ENCODE data around the gene RSBN1L. TPM values are rescaled to one million over a fixed set of nuclear protein-coding genes. Genes with fewer than 3 reads are reported as not detected.

Gene RSBN1L
- total and polyA plus RNA-seq, 2 of the 8 experiments (the other 6 are each of a cell fraction or from before 2014, with no cell fraction given), result 4.1 to 22.1 TPM

DNA sequence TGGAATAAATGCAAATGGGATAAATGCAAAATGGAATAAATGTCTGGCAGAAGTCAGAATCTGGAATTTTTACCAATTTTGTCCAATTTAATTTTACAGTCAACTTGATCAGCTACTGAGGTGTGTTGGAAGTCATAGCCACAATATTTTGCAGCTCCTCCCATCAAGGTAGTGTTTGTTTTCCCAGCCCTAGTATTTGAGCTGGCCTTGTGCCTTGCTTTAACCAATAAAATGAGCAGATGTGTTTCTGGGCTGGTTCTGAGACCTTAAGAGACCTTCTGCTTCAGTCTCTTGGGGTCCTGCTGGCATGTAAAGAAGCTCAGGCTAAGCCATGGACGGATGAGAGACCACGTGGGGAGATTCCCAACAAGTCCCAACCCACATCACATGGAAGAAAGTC, 42.7 kb upstream of the RSBN1L start (continued):
- TF ChIP-seq, protein P1, sequence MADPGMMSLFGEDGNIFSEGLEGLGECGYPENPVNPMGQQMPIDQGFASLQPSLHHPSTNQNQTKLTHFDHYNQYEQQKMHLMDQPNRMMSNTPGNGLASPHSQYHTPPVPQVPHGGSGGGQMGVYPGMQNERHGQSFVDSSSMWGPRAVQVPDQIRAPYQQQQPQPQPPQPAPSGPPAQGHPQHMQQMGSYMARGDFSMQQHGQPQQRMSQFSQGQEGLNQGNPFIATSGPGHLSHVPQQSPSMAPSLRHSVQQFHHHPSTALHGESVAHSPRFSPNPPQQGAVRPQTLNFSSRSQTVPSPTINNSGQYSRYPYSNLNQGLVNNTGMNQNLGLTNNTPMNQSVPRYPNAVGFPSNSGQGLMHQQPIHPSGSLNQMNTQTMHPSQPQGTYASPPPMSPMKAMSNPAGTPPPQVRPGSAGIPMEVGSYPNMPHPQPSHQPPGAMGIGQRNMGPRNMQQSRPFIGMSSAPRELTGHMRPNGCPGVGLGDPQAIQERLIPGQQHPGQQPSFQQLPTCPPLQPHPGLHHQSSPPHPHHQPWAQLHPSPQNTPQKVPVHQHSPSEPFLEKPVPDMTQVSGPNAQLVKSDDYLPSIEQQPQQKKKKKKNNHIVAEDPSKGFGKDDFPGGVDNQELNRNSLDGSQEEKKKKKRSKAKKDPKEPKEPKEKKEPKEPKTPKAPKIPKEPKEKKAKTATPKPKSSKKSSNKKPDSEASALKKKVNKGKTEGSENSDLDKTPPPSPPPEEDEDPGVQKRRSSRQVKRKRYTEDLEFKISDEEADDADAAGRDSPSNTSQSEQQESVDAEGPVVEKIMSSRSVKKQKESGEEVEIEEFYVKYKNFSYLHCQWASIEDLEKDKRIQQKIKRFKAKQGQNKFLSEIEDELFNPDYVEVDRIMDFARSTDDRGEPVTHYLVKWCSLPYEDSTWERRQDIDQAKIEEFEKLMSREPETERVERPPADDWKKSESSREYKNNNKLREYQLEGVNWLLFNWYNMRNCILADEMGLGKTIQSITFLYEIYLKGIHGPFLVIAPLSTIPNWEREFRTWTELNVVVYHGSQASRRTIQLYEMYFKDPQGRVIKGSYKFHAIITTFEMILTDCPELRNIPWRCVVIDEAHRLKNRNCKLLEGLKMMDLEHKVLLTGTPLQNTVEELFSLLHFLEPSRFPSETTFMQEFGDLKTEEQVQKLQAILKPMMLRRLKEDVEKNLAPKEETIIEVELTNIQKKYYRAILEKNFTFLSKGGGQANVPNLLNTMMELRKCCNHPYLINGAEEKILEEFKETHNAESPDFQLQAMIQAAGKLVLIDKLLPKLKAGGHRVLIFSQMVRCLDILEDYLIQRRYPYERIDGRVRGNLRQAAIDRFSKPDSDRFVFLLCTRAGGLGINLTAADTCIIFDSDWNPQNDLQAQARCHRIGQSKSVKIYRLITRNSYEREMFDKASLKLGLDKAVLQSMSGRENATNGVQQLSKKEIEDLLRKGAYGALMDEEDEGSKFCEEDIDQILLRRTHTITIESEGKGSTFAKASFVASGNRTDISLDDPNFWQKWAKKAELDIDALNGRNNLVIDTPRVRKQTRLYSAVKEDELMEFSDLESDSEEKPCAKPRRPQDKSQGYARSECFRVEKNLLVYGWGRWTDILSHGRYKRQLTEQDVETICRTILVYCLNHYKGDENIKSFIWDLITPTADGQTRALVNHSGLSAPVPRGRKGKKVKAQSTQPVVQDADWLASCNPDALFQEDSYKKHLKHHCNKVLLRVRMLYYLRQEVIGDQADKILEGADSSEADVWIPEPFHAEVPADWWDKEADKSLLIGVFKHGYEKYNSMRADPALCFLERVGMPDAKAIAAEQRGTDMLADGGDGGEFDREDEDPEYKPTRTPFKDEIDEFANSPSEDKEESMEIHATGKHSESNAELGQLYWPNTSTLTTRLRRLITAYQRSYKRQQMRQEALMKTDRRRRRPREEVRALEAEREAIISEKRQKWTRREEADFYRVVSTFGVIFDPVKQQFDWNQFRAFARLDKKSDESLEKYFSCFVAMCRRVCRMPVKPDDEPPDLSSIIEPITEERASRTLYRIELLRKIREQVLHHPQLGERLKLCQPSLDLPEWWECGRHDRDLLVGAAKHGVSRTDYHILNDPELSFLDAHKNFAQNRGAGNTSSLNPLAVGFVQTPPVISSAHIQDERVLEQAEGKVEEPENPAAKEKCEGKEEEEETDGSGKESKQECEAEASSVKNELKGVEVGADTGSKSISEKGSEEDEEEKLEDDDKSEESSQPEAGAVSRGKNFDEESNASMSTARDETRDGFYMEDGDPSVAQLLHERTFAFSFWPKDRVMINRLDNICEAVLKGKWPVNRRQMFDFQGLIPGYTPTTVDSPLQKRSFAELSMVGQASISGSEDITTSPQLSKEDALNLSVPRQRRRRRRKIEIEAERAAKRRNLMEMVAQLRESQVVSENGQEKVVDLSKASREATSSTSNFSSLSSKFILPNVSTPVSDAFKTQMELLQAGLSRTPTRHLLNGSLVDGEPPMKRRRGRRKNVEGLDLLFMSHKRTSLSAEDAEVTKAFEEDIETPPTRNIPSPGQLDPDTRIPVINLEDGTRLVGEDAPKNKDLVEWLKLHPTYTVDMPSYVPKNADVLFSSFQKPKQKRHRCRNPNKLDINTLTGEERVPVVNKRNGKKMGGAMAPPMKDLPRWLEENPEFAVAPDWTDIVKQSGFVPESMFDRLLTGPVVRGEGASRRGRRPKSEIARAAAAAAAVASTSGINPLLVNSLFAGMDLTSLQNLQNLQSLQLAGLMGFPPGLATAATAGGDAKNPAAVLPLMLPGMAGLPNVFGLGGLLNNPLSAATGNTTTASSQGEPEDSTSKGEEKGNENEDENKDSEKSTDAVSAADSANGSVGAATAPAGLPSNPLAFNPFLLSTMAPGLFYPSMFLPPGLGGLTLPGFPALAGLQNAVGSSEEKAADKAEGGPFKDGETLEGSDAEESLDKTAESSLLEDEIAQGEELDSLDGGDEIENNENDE (IDR thresholded peaks at IDR 0.05; ENCODE audit: insufficient replicate concordance, low read length), result no peak
- TF ChIP-seq, protein P2, sequence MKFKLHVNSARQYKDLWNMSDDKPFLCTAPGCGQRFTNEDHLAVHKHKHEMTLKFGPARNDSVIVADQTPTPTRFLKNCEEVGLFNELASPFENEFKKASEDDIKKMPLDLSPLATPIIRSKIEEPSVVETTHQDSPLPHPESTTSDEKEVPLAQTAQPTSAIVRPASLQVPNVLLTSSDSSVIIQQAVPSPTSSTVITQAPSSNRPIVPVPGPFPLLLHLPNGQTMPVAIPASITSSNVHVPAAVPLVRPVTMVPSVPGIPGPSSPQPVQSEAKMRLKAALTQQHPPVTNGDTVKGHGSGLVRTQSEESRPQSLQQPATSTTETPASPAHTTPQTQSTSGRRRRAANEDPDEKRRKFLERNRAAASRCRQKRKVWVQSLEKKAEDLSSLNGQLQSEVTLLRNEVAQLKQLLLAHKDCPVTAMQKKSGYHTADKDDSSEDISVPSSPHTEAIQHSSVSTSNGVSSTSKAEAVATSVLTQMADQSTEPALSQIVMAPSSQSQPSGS (IDR thresholded peaks at IDR 0.05; ENCODE audit: low read length), result no peak
- no peak for TF ChIP-seq EP300 (IDR thresholded peaks at IDR 0.05; ENCODE audit: borderline replicate concordance in 1 of 2, low read depth in 2 of 2, low read length in 2 of 2)
- TF ChIP-seq YY1 (IDR thresholded peaks at IDR 0.05; ENCODE audit: low read depth, low read length), result no peak
- no peak for TF ChIP-seq SAP30 (IDR thresholded peaks at IDR 0.05; ENCODE audit: insufficient read depth, insufficient replicate concordance, low read length)

All from H1 (cell line).